Left renal cortex interstitium (tissue), 4 donors: Measurements from ENCODE around the gene MARK2. TPM values are rescaled to one million over a fixed set of nuclear protein-coding genes. Genes with fewer than 3 reads are reported as not detected.

ENCODE experiments used
- DNase-seq, 4 donors: peaks; one replicate each; pipeline ENCODE4 v3.0.0-alpha.2; 2013; ENCODE audit warnings: low read depth in 4 of 4, low spot score in 2 of 4, missing footprints in 1 of 4
- polyA plus RNA-seq, 4 donors: library from polyadenylated mRNA; unstranded; fragments of 120-200 nt; gene quantifications; one replicate each; pipeline ENCODE4 v1.2.1, GENCODE V29; 2013; ENCODE audit not compliant: insufficient read length in 4 of 4

The MARK2 gene
- polyA plus RNA-seq, 4 donors = 30.4 to 40.4 (median 35.7) TPM

GRCh38 chr11:63877658-63878241, 38.8 kb downstream of the MARK2 start:
- DNase-seq = no peak

DNA sequence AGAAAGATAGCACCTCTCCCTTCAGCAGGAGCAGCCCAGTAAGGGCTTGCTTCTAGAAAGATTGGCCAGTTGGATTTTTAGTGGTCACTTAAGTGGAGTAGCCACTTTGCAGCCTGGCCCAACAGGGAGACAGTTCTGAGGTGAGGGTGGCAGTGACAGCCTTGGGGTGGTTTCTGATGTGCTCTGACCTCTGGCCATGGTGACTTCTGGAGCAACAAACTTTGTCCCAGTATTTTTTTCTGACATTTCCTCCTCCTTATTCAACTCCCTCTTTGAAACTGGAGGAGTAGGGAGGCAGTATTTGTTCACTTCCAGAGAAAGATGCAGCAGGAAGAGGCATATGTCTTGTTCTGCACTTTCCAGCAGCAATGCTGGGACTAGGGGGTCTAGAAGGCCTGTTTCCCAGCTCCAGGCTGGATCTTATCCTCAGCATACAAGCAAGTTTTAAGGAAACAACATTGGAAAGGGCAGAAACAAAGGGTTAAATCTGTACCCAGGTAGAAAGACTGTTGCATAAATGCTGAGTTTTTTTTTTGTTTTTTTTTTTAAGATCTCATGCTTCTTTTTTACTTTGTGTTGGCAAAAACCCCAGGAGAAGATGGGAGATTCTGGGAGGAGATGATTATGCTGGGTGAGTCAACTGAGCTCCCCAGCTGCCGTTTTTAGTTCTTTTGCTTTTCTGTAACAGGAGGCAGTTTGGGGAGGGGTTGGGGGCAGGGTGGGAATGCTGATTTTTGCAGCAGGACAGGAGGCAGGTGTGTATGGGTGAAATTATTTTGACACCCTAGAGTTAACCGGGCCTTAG, 40.9 kb downstream of the MARK2 start:
- DNase-seq = no peak

GRCh38 chr11:63880403-63880790, 41.5 kb downstream of the MARK2 start:
- no peak for DNase-seq

DNA sequence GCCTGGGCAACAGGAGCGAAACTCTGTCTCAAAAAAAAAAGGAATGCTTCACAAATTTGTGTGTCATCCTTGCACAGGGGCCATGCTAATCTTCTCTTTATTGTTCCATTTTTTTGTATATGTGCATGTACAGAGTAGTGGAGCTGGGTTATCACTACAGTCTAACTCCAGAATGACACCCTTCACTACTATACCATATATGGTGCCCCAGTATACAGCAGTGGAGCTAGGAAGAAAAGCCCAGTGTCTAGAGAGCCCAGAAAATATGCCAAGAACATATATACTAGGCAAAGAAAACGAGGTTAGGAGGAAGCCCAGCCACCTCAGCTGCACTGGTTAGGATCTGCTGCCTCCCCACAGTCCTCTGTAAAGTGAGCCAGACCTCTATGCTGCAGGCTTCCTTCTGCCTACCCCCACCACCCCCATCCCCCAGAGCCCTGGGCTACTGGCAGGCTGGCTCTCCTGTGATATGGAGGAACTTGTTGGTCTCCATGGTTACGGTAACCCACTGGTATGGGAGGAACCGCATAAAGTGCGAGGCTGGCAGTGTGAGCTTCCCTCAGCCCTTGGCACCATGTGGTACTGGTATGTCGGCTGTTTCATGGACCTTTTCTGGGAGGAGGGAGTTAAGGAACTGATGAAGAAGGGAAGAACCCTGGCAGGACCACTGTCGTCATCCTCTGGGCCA, 43.8 kb downstream of the MARK2 start:
- DNase-seq = no peak

GRCh38 chr11:63883791-63884190, 44.9 kb downstream of the MARK2 start:
- DNase-seq = no peak

GRCh38 chr11:63884196-63884932, 45.5 kb downstream of the MARK2 start:
- no peak for DNase-seq

DNA sequence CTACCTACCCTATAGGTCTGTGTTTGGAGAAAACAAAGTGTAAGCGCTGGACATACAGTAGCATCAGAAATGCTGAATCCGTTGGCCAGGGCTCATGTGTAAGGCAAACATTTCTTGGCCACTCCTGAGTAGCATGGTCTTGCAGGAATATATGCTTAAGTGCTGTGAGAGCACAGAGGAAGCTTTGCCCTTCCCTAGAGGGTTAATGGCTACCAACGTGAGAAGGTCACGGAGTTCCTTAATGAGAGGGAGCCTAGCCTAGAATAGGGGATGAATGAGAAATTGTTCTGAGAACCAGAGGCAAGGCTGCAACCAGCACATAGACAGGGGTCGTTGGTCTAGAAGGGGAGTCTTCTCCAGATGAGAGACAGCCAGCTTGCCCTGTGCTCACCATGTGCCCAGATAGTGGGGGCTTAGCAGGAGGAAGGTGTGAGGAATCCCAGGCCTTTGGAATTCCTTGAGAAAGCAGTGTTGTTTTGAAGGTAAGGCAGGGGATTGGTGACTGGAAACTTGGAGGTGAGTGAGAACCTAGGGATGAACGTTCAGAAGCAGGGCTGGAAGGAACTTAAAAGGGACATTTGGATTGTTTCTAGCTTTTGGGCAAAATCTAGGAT, 48.6 kb downstream of the MARK2 start:
- DNase-seq = no peak

DNA sequence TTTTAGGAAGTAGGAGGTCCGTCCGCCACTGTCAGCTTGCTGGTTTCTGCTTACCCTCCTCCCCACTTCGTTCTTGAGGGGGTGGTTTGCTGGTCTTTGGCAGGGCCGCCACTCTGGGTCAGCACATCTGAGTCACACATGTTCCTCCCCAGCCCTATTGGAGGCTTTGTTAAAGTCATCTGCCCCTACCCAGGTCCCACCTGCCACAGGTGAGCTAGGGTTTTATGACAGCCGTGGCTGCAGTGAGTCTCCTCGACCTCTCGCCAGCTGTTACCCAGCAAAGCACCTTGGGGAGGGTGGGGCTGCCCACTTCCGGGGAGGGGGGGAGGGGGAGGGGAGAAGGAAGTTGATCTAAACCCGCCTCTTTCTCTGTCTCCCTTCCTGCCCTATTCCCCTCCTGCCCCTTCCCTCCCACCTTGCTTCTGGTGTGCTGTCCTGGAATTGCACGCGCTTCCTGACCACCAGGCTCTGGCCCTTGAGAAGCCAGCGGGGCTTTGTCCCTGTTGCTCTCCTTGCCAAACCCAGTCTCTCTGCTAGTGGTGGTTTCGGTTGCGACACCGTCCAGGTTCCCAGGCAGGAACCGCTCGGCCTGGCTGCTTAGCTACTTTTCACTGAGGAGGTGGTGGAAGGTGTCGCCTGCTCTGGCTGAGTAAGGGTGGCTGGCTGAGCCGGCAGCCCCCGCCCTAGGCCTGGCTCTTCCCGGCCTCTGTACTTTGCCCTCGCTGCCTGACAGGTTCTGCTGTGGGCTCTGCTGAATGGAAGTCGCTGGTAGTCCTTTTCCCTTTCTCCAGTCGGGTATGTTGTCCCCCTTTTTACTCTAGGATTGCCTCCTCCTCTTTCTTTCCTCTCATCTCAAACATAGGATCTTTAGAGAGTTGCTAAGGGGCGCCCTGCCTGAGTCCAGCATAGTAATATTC, 49.5 kb downstream of the MARK2 start:
- no peak for DNase-seq

- no peak for DNase-seq
Observed at GRCh38 chr11:63889344-63889743, 50.4 kb downstream of the MARK2 start.

DNA sequence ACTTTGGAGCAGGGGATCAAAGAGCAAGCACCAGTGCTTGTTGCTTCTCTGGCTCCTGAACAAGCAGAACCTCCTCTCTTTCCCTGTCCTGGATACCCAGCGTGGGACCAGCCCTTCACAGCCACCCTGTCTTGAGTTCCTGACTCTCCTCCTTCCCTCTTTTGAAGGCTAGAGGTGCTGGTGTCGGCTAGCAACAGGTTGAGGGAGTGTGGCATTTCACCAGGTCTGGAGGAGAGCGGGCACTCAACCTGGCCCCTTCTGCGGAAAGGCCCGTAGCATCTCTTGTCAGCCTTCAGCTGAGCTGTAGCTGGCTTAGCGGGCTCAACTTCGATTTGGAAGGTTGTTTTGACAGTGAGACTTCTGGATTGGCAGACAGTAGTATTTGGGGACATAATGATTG, 51.5 kb downstream of the MARK2 start:
- no peak for DNase-seq

GRCh38 chr11:63892228-63892627, 53.3 kb downstream of the MARK2 start:
- no peak for DNase-seq

- no peak for DNase-seq
Observed at GRCh38 chr11:63893355-63893754, 54.4 kb downstream of the MARK2 start.

- DNase-seq = no peak
Observed at GRCh38 chr11:63896071-63896470, 57.2 kb downstream of the MARK2 start.

DNA sequence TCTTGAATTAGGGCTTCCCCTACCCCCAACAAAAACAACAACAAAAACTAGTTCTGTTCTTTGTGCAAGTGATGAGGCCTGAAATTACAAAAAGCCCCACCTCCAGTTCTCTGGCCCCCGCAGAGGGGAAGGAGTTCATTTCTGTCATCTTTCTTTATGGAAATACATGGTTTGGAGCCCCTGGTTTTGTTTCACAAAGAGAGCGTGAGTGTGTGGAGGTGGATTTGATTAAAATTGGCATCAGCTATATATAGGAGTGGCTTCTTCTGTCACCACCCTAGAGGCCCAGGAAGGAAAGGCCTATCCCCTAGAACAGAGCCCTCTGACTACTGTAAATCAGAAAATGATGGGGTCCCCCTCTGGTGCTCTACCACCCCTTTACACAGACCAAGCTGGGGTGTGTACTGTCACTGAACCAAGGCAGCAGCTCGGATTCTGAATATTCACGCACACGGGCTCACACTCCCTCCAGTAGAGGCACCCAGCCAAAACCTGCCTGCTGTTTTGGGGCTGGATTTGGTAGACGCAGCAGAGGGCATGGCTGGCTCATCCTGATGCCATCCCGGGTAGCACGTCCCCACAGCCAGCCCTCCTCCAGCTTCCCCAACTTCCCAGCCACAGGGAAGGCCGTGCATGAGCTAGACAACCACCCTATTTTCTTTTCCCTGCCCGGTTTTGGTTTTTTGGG, 58.7 kb downstream of the MARK2 start:
- no peak for DNase-seq

DNA sequence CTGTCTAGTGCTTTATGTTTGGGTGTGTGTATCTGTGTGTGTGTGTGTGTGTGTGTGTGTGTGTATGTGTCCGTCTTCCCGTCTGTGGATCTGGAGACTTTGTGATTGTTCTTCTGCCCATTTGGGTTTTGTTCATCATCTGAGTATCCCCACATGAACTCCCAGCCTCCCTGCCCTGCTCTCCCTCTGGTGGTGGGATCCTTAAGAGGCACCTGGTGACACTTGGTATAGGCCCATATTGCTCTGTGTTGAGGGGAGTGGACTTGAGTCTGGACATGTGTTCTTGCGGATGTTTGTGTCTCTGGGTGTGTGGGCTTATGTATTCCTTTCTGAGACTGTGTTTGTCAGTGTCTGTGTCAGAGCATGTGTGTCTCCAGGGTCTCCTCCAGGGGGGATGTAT, 62.8 kb downstream of the MARK2 start:
- no peak for DNase-seq

DNA sequence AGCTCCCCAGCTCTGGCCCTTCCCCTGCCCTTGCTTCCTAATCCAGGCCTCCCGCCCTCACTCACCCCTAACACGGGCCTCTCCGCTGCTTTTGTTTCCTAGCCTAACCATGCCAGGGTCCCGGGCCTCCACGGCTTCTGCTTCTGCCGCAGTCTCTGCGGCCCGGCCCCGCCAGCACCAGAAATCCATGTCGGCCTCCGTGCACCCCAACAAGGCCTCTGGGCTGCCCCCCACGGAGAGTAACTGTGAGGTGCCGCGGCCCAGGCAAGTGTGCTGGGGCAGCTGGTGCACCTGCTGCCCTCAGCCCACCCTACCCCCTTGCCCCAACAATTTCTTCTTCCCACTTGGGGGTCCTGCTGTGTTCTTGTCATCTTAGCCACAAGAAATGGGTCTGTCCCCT, 65.0 kb downstream of the MARK2 start:
- no peak for DNase-seq

GRCh38 chr11:63904743-63905142, 65.8 kb downstream of the MARK2 start:
- DNase-seq = no peak

GRCh38 chr11:63905179-63905578, 66.3 kb downstream of the MARK2 start:
- DNase-seq = no peak

GRCh38 chr11:63906087-63906486, 67.2 kb downstream of the MARK2 start:
- no peak for DNase-seq
